Measurements from ENCODE around the gene TUBB8.

GRCh38 chr10:80477-81105 lies 31.5 kb upstream of the TUBB8 start:
- TF ChIP-seq, protein P1, sequence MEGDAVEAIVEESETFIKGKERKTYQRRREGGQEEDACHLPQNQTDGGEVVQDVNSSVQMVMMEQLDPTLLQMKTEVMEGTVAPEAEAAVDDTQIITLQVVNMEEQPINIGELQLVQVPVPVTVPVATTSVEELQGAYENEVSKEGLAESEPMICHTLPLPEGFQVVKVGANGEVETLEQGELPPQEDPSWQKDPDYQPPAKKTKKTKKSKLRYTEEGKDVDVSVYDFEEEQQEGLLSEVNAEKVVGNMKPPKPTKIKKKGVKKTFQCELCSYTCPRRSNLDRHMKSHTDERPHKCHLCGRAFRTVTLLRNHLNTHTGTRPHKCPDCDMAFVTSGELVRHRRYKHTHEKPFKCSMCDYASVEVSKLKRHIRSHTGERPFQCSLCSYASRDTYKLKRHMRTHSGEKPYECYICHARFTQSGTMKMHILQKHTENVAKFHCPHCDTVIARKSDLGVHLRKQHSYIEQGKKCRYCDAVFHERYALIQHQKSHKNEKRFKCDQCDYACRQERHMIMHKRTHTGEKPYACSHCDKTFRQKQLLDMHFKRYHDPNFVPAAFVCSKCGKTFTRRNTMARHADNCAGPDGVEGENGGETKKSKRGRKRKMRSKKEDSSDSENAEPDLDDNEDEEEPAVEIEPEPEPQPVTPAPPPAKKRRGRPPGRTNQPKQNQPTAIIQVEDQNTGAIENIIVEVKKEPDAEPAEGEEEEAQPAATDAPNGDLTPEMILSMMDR (IDR thresholded peaks at IDR 0.05; ENCODE audit: insufficient read depth, low read length, poor library complexity, severe bottlenecking) = no peak
- no peak for TF ChIP-seq EZH2phosphoT487 (conservative IDR thresholded peaks at IDR 0.05; ENCODE audit: low read length)

All from SU-DHL-6 (cell line).